Pancreas (tissue), 10 donors: ENCODE measurements around the gene ZSWIM5. TPM values are rescaled to one million over a fixed set of nuclear protein-coding genes. Genes with fewer than 3 reads are reported as not detected.

Source experiments
- ATAC-seq, 4 donors: fragments of 200-7000 bp; cut with Tn5 transposase; one replicate each; pipeline versions ENCODE4 v1.8.0 to v1.9.1; 2020; ENCODE audit warnings: mild to moderate bottlenecking in 4 of 4, moderate library complexity in 4 of 4
- DNase-seq, 6 donors: peaks; one replicate each; pipeline ENCODE4 v3.0.0-alpha.2; 2020
- FAIRE-seq: peaks from 2 replicates; lab custom pipeline; 2012; peaks lifted over from hg19 to GRCh38; lab: Jason Lieb, UNC
- H3K27ac ChIP-seq, 4 donors: fragments of 200-600 bp; sonication (generic); 1 replicate in 3 of 4; 2 replicates in 1 of 4; pipeline versions ENCODE4 v1.5.0 to v1.8.0; 2020
- H3K27me3 ChIP-seq, 4 donors: fragments of 200-600 bp; one replicate each; pipeline ENCODE4 v1.8.0; 2021
- H3K36me3 ChIP-seq, 3 donors: fragments of 200-600 bp; sonication (generic) in 1 of 3; one replicate each; pipeline versions ENCODE4 v1.5.0 to v1.8.0; 2020 to 2021
- H3K4me1 ChIP-seq, 3 donors: fragments of 200-600 bp; one replicate each; pipeline ENCODE4 v1.8.0; 2021
- H3K4me3 ChIP-seq, 4 donors: fragments of 200-600 bp; sonication (generic) in 2 of 4; one replicate each; pipeline versions ENCODE4 v1.5.0 to v1.8.0; 2020 to 2021
- H3K9me3 ChIP-seq, 4 donors: fragments of 200-600 bp; one replicate each; pipeline ENCODE4 v1.8.0; 2021
- WGBS, 2 donors: extraction: QIAGEN DNeasy Blood & Tissue Kit; methylation state at CpG; one replicate each; pipeline ENCODE4 v1.1.7; 2013; 5-methylcytosine and 5-hydroxymethylcytosine counted together
- intact Hi-C, 3 donors: fragments of 100-400 bp; cut with DNase I; formaldehyde crosslinking; loops; one replicate each; pipeline versions ENCODE4 v1.11.1 to v1.14.2; 2022
- polyA plus RNA-seq, 2 donors: library from polyadenylated mRNA; stranded (reverse); fragments of 200-250 nt; gene quantifications; one replicate each; pipeline ENCODE4 v1.2.3, GENCODE V29; 2013
- total RNA-seq, 6 donors: library from RNA; stranded (reverse); fragmentation: NEBNext Ultra II Directional in 4 of 6; extraction: Animal tissue kit (Norgen Biotek cat#: 25700) in 4 of 6; gene quantifications; one replicate each; pipeline versions ENCODE4 v1.2.1 to v1.2.4, GENCODE V29; 2021 to 2023
- TF ChIP-seq, protein P1 (sequence below), 4 donors: fragments of 200-600 bp; sonication (generic) in 3 of 4; IDR thresholded peaks; one replicate each; pipeline versions ENCODE4 v1.5.0 to v1.8.0; 2021; ENCODE audit warnings: antibody characterized with exemption in 4 of 4
- donor health status: healthy with polysubstance abuse.
- donor health status: DM: no; HTN: no; CAD: no; lungs with moderate emphysema.
- donor health status: DM: no; HTN: no; CAD: no.
- donor health status: control.
- donor health status: control.
- donor health status: Bipolar disorder and iron deficiency.
- donor health status: DM: yes; HTN: yes; CAD: no.
- donor health status: DM: no; HTN: no; CAD: no.
- donor health status: DM: no; HTN: no; CAD: no.
- donor health status: DM: yes; HTN: yes; CAD: no.

The ZSWIM5 gene
- total and polyA plus RNA-seq, 8 donors = 0.76 to 2.7 (median 2.4) TPM

DNA sequence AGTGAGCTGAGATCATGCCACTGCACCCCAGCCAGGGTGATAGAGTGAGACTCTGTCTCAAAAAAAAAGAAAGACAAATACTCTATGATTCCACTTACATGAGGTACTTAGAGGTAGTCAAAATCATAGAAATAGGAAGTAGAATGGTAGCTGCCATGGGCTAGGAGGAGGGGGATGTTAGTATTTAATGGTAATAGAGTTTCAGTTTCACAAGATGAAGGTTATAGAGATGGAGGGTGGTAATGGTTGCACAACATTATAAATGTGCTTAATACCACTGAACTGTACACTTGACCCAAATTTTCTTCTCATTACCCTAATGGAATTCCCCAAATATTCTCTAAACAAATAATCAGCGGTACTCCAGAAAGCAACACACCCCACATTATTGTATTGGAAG is 232.8 kb downstream of the ZSWIM5 start:
- DNase-seq (no peak), ATAC-seq (no peak), FAIRE-seq (no peak)
- no peaks in the 10 kb centered on the region for H3K27me3 ChIP-seq
- TF ChIP-seq, protein P1, sequence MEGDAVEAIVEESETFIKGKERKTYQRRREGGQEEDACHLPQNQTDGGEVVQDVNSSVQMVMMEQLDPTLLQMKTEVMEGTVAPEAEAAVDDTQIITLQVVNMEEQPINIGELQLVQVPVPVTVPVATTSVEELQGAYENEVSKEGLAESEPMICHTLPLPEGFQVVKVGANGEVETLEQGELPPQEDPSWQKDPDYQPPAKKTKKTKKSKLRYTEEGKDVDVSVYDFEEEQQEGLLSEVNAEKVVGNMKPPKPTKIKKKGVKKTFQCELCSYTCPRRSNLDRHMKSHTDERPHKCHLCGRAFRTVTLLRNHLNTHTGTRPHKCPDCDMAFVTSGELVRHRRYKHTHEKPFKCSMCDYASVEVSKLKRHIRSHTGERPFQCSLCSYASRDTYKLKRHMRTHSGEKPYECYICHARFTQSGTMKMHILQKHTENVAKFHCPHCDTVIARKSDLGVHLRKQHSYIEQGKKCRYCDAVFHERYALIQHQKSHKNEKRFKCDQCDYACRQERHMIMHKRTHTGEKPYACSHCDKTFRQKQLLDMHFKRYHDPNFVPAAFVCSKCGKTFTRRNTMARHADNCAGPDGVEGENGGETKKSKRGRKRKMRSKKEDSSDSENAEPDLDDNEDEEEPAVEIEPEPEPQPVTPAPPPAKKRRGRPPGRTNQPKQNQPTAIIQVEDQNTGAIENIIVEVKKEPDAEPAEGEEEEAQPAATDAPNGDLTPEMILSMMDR (IDR thresholded peaks at IDR 0.05) = no peak
- 98 to 100% methylated on average over 1 of the region's 1 CpG for WGBS, 2 donors
- H3K27ac ChIP-seq = no peak overlapping the region
- H3K4me3 ChIP-seq = no peak overlapping the region
- intact Hi-C loops = no loop called here
- H3K36me3 ChIP-seq = peaks cover 3 to 16% (median 5%) of the 10 kb centered on the region in 3 donors
- no peaks in the 10 kb centered on the region for H3K9me3 ChIP-seq
- no peaks in the 10 kb centered on the region for H3K4me1 ChIP-seq

DNA sequence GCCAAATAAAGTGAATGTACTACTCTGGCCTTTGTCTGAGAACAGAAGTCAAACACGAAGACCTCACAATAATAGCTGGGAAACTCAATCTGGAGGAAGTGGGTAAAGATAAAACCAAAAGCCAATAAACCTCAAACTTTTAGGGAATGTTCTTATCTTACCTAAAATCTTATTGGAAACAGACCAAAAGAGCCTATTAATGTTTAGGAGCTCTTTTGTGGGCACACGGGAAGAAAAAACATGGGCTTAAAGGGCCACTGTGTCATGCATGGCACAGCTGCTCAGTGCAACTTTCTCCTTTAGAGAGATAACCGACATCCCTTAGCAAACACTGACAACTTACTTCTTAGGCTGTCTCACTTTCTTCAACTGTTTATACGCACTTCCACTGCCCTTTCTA is 236.1 kb downstream of the ZSWIM5 start:
- H3K9me3 ChIP-seq = no peaks in the 10 kb centered on the region
- no peaks in the 10 kb centered on the region for H3K36me3 ChIP-seq
- ATAC-seq (no peak), FAIRE-seq (no peak), DNase-seq (no peak)
- no peaks in the 10 kb centered on the region for H3K4me1 ChIP-seq
- H3K4me3 ChIP-seq = no peak overlapping the region
- 47 to 49% methylated on average over 4 of the region's 4 CpGs for WGBS, 2 donors
- TF ChIP-seq, protein P1 (IDR thresholded peaks at IDR 0.05) = no peak
- intact Hi-C loops = no loop called here
- H3K27ac ChIP-seq = no peak overlapping the region
- H3K27me3 ChIP-seq = no peaks in the 10 kb centered on the region

Other genes with a start within 250 kb of the ZSWIM5 start
- gene EIF2B3, start 220.0 kb downstream of the ZSWIM5 start, total RNA-seq = 10 to 100 TPM in 4 of 6 donors, 1 to 10 TPM in 2; 7.7 to 14.6 (median 12.1) TPM
- 1 to 10 TPM; 6.0 to 9.7 TPM for gene EIF2B3, start 220.0 kb downstream of the ZSWIM5 start, polyA plus RNA-seq
- gene HECTD3, start 195.3 kb downstream of the ZSWIM5 start, total RNA-seq = 10 to 100 TPM; 23.5 to 36.4 (median 29.7) TPM
- 10 to 100 TPM; 32.0 to 49.0 TPM for gene HECTD3, start 195.3 kb downstream of the ZSWIM5 start, polyA plus RNA-seq
- 10 to 100 TPM; 16.9 to 36.6 (median 25.7) TPM for gene UROD, start 194.4 kb downstream of the ZSWIM5 start, total RNA-seq
- gene UROD, start 194.4 kb downstream of the ZSWIM5 start, polyA plus RNA-seq = 10 to 100 TPM; 52.8 to 71.2 TPM
- gene HPDL, start 120.3 kb upstream of the ZSWIM5 start, total RNA-seq = under 1 TPM in 5 of 6 donors, not detected in 1; 0.14 to 0.85 (median 0.31) TPM
- under 1 TPM; 0.23 TPM for gene HPDL, start 120.3 kb upstream of the ZSWIM5 start, polyA plus RNA-seq
- 1 to 10 TPM; 2.4 to 4.4 (median 3.4) TPM for gene TOE1, start 133.6 kb upstream of the ZSWIM5 start, total RNA-seq
- gene TOE1, start 133.6 kb upstream of the ZSWIM5 start, polyA plus RNA-seq = 1 to 10 TPM; 4.8 to 8.2 TPM
- 10 to 100 TPM in 5 of 6 donors, 1 to 10 TPM in 1; 9.5 to 13.9 (median 11.7) TPM for gene MUTYH, start 133.8 kb upstream of the ZSWIM5 start, total RNA-seq
- gene MUTYH, start 133.8 kb upstream of the ZSWIM5 start, polyA plus RNA-seq = 10 to 100 TPM; 31.6 to 44.2 TPM